Breast epithelium (tissue), 3 donors: ENCODE data around the gene MYO1H.

ENCODE experiments used
- POLR2A ChIP-seq: fragments of 450-650 bp; IDR thresholded peaks from one replicate; pipeline ENCODE4 v1.6.1; 2016; ENCODE audit warnings: antibody characterized with exemption, mild to moderate bottlenecking, moderate library complexity
- POLR2AphosphoS5 ChIP-seq, 3 donors: sonication (generic); formaldehyde crosslinking; IDR thresholded peaks; one replicate each; pipeline ENCODE4 v1.6.1; 2017; ENCODE audit warnings: antibody characterized with exemption in 3 of 3
- TF ChIP-seq, protein P1 (sequence below), 3 donors: fragments of 450-650 bp; IDR thresholded peaks; one replicate each; pipeline ENCODE4 v1.5.1; 2016 to 2017; ENCODE audit warnings: antibody characterized with exemption in 3 of 3, mild to moderate bottlenecking in 3 of 3, moderate library complexity in 3 of 3

DNA sequence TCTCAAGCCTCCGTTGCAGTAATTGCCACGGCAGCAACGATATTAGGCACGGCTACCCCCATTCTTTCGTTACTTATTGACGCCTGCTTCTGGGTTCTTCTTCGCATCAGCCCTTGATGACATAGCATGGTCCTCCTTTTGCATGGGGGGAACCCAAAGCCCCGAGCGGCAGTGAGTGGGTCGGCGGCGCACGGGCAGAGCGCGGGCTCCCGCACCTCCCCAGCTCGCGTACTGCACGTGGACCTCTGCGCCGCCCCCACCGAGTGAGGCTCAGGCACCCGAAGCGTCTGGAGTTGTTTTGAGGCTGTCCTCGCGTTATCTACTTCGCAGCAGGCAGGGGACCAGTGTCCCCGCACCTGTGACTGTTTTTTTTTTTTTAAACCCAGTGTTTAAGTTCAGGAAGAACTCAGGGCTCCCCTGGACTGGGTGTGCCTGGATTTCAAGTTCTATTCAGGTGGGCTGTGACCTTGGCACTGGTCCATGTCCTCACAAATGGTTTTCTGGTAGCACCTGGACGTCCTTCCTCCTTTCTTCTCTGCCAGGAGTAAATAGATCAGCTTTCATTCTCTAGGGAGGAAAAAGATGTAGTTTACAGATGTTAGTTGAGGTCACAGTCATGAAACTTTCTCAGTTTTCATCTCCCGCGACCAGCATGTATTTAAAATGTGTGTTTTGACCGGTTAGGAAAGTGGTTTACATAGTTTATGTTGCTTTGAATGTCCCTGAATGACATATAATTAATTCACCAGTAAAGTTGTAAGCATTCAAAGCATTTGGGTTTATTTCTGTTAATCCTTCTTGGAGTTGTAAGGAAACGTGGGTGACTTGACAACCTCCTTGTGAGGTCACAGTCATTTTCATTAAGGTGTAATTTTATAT lies 37.2 kb upstream of the MYO1H start:
- TF ChIP-seq, protein P1, sequence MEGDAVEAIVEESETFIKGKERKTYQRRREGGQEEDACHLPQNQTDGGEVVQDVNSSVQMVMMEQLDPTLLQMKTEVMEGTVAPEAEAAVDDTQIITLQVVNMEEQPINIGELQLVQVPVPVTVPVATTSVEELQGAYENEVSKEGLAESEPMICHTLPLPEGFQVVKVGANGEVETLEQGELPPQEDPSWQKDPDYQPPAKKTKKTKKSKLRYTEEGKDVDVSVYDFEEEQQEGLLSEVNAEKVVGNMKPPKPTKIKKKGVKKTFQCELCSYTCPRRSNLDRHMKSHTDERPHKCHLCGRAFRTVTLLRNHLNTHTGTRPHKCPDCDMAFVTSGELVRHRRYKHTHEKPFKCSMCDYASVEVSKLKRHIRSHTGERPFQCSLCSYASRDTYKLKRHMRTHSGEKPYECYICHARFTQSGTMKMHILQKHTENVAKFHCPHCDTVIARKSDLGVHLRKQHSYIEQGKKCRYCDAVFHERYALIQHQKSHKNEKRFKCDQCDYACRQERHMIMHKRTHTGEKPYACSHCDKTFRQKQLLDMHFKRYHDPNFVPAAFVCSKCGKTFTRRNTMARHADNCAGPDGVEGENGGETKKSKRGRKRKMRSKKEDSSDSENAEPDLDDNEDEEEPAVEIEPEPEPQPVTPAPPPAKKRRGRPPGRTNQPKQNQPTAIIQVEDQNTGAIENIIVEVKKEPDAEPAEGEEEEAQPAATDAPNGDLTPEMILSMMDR (IDR thresholded peaks at IDR 0.05), result no peak
- TF ChIP-seq POLR2AphosphoS5 (IDR thresholded peaks at IDR 0.05) (no peak), POLR2A (no peak)
